ENCODE data around the gene KIF7. TPM values are rescaled to one million over a fixed set of nuclear protein-coding genes. Genes with fewer than 3 reads are reported as not detected.

The KIF7 gene
- total RNA-seq, 4 donors from 2014 or later, result 6.8 to 10.1 (median 8.3) TPM

DNA sequence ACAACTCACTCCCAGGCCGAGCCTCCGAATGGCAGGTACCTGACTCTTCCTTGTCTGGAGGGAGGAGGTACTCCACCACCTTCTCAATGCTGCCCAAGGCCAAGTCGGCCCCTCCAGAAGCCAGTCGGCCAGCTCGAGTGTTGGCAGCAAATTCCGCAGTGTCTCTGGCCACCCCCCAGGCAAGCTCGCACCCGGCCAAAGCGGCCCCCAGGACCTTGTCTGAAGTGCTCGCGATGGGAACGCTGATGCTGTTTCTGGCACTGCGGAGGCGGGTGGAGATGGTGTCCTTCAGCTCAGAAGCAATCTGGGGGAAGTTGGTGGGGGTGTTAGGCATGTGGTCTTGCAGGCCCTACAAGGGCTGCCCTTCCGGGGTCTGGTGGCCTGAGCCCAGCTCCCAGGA, 14.7 kb upstream of the KIF7 start:
- 53 to 54% methylated on average over 12 to 15 of the region's 15 CpGs for WGBS, 2 donors
- DNase-seq, result peak; percentile 39 to 51
- no peak overlapping the region for H3K4me3 ChIP-seq (replicated peaks in 1 of 3)
- H3K9me3 ChIP-seq, result no peaks in the 10 kb centered on the region
- no peaks in the 10 kb centered on the region for H3K36me3 ChIP-seq
- TF ChIP-seq, protein P1, sequence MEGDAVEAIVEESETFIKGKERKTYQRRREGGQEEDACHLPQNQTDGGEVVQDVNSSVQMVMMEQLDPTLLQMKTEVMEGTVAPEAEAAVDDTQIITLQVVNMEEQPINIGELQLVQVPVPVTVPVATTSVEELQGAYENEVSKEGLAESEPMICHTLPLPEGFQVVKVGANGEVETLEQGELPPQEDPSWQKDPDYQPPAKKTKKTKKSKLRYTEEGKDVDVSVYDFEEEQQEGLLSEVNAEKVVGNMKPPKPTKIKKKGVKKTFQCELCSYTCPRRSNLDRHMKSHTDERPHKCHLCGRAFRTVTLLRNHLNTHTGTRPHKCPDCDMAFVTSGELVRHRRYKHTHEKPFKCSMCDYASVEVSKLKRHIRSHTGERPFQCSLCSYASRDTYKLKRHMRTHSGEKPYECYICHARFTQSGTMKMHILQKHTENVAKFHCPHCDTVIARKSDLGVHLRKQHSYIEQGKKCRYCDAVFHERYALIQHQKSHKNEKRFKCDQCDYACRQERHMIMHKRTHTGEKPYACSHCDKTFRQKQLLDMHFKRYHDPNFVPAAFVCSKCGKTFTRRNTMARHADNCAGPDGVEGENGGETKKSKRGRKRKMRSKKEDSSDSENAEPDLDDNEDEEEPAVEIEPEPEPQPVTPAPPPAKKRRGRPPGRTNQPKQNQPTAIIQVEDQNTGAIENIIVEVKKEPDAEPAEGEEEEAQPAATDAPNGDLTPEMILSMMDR (IDR thresholded peaks at IDR 0.05), result no peak
- TF ChIP-seq POLR2A (IDR thresholded peaks at IDR 0.05), result no peak
- peaks cover 11 to 21% of the 10 kb centered on the region in 2 donors for H3K4me1 ChIP-seq
- no peaks in the 10 kb centered on the region for H3K27me3 ChIP-seq
- intact Hi-C loops (cut with DNase I), result no loop called here
- H3K27ac ChIP-seq, result no peak overlapping the region

DNA sequence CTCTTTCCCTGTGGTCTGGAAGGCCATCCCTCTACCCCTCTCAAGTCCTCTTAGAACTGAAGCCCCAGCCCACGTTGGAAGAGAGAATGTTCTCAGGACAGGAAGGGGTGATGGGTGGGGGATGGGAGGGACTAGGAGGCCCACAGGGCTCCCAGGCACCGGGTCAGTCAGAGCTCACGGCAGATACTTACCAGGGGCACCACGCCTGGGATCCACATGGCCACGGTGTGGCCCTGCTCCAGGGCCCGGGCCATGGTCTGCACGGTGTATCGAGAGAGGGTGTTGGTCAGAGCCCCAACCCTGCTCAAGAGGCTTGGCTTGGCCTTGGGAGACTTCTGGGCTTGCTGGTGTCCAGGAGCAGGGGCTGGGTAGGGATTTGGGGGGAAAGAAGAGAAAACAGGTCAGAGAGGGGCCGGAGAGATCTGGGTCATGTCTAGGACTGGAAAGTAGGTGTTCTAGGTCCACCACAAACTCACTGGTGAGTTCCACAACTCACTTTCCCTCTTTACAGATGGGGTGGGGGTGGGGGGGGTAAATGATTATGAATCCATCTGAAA, 14.1 kb upstream of the KIF7 start:
- intact Hi-C loops (cut with DNase I), result no loop called here
- no peaks in the 10 kb centered on the region for H3K36me3 ChIP-seq
- DNase-seq, result no peak
- no peak overlapping the region for H3K27ac ChIP-seq
- H3K4me3 ChIP-seq (replicated peaks in 1 of 3), result no peak overlapping the region
- no peak for TF ChIP-seq POLR2A (IDR thresholded peaks at IDR 0.05)
- TF ChIP-seq, protein P1 (IDR thresholded peaks at IDR 0.05), result no peak
- no peaks in the 10 kb centered on the region for H3K27me3 ChIP-seq
- H3K9me3 ChIP-seq, result no peaks in the 10 kb centered on the region
- 83% methylated on average over 8 to 9 of the region's 9 CpGs for WGBS, 2 donors
- H3K4me1 ChIP-seq, result peaks cover 17 to 27% of the 10 kb centered on the region in 2 donors

DNA sequence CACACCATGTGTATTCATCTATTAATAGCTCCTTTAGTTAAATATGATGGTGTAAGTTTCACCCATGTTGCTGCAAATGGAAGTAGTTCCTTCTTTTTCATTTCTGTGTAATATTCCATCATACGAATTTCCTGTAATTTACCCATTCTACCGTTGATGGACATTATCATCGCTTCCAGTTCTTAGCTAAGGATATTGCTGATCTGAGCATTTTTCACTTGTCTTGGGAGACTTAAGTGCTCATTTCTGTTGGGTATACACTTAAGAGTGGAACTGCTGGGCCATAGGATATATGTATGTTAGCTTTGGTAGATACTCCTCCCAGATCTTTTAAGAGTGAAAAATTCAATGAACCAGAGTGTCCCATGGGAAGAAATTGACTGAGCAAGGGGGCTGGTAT, 12.9 kb upstream of the KIF7 start:
- no peak for DNase-seq
- WGBS, 2 donors, result 94 to 95% methylated on average over 3 of the region's 3 CpGs

DNA sequence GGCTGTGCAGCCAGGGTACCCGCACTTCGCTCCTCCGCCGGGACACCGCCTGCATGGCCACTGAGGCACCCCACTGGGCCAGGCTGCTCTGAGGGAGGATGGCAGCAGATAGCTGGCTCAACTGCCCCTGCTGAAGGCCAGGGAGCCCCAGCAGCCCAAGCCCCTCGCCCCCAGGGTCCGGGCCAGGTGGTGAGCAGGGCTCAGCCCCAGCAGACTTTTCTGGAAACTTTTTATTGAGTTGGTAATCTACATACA, 12.4 kb upstream of the KIF7 start:
- Histone ChIP-seq H3K9me3 (no peaks in the 10 kb centered on the region), H3K4me3 (replicated peaks in 1 of 3) (no peak overlapping the region), H3K36me3 (no peaks in the 10 kb centered on the region), H3K4me1 (peaks cover 21 to 32% of the 10 kb centered on the region in 2 donors), H3K27ac (no peak overlapping the region), H3K27me3 (no peaks in the 10 kb centered on the region)
- TF ChIP-seq, protein P1 (IDR thresholded peaks at IDR 0.05), result no peak
- no peak for TF ChIP-seq POLR2A (IDR thresholded peaks at IDR 0.05)
- WGBS, 2 donors, result 95 to 100% methylated on average over 6 to 7 of the region's 7 CpGs
- intact Hi-C loops (cut with DNase I), result no loop called here
- no peak for DNase-seq

More for the DNA sequence above, 12.9 kb upstream of the KIF7 start:
- H3K4me1 ChIP-seq, result peaks cover 22 to 31% of the 10 kb centered on the region in 2 donors
- H3K36me3 ChIP-seq, result no peaks in the 10 kb centered on the region
- intact Hi-C loops (cut with DNase I), result no loop called here
- TF ChIP-seq, protein P1 (IDR thresholded peaks at IDR 0.05), result no peak
- TF ChIP-seq POLR2A (IDR thresholded peaks at IDR 0.05), result no peak
- no peak overlapping the region for H3K27ac ChIP-seq
- no peaks in the 10 kb centered on the region for H3K27me3 ChIP-seq
- H3K4me3 ChIP-seq (replicated peaks in 1 of 3), result no peak overlapping the region
- H3K9me3 ChIP-seq, result no peaks in the 10 kb centered on the region

DNA sequence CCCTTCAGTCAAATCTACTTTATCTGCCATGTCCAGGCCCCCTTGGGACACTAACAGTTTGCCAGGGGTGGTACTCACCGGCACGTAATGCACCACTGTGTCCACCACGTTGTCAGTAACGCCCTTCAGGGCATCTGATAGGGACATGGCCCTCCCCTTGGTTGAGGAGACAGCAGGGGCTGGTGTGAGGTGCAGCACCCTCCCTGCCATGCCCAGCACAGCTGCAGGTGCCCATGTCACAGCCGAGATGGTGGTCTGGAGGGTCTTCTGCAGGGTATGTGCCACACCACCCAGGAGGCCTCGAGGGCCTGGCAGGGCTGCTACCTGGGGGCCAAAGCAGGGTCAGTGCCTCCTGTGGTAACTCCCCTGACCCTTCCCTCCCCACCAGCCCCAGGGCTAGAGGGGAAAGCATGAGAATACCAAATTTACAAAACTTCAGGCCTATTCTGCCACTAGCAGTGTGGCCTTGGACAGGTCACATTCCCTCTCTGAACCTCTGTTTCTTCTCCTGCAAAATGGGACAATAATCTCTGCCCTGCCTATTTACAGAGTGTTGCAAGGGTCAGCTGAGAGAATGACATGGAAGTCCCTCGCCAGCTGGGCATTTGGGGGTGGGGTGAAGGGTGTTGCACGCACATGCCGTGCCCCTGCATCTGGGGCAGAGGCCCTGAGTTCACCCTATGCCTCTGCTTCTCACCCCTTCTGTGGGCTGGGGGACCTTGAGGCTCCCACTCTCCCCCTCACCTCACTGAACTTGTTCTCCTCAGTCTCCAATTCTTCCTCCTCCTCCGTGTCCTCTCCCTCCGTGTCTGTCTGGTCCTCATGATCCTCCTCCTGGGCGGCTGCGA, 11.8 kb upstream of the KIF7 start:
- no peaks in the 10 kb centered on the region for H3K9me3 ChIP-seq
- no peaks in the 10 kb centered on the region for H3K27me3 ChIP-seq
- DNase-seq, result no peak
- intact Hi-C loops (cut with DNase I), result no loop called here
- peaks cover 18 to 31% of the 10 kb centered on the region in 2 donors for H3K4me1 ChIP-seq
- no peaks in the 10 kb centered on the region for H3K36me3 ChIP-seq
- no peak for TF ChIP-seq POLR2A (IDR thresholded peaks at IDR 0.05)
- TF ChIP-seq, protein P1 (IDR thresholded peaks at IDR 0.05), result no peak
- H3K27ac ChIP-seq, result no peak overlapping the region
- no peak overlapping the region for H3K4me3 ChIP-seq (replicated peaks in 1 of 3)
- 85 to 91% methylated on average over 10 to 11 of the region's 13 CpGs for WGBS, 2 donors
